Measurements from ENCODE around the gene TYK2. TPM values are rescaled to one million over a fixed set of nuclear protein-coding genes. Genes with fewer than 3 reads are reported as not detected.

Gene TYK2
- total and polyA plus RNA-seq, 4 donors = 47.9 to 63.1 (median 59.6) TPM

DNA sequence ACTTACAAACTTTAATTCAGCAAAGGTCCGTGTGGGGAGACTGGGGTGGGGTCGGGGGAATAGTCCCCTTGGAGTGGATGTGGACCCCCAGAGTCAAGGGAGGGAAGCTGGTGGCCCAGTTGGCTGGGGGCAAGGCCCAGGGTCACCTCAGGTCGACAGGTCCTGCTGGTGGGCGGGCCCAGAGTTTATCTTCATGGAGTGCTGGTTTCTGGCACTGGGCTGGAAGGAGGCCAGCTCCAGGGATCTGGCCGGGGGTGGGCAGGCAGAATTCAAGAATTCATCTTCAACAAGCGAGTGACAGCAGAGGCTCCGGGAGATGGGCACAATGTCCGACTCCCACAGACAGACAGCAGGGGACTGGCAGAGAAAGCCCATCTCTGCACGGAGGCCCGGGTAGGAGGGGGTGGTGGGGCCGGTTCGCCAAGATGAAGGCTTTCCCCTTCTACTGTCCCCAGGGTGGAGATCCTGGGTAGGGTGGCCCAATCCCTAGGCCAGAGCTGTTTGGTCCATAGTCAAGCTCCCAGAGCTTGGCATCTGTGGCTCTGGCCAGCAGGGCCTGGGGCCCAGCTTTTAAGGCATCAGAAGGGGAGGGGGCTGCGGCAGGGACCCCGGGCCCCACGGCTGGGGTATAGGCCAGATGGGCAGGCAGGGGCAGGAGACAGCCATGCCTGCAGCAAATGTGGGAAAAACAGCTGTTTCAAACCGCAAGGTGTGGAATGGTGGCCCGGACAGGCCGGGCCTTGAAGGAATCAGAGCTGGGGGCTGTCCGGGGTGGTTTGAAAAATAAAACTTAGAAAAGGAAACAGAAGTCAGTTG is 63.9 kb downstream of the TYK2 start:
- Histone ChIP-seq H3K9ac (ENCODE audit: low read depth in 1 of 2, low read length in 2 of 2) (no peak overlapping the region), H3K4me1 (ENCODE audit: control insufficient read depth in 4 of 4, insufficient read depth in 4 of 4, low read length in 3 of 4) (peaks cover 3 to 17% (median 9%) of the 10 kb centered on the region in 4 donors), H3K36me3 (ENCODE audit: control insufficient read depth in 4 of 4, insufficient read depth in 3 of 4, low read depth in 1 of 4, low read length in 3 of 4) (peaks cover 13 to 34% (median 18%) of the 10 kb centered on the region in 4 donors), H3K27me3 (ENCODE audit: control insufficient read depth in 4 of 4, insufficient read depth in 4 of 4, low read length in 3 of 4) (no peaks in the 10 kb centered on the region), H3K27ac (ENCODE audit: low read depth in 1 of 2, low read length in 2 of 2) (no peak overlapping the region), H3K9me3 (ENCODE audit: control insufficient read depth in 4 of 4, low read length in 3 of 4) (no peaks in the 10 kb centered on the region), H3K4me3 (ENCODE audit: low read depth in 1 of 3, low read length in 3 of 3) (no peak overlapping the region)
- peak; percentile 76 for DNase-seq (ENCODE audit: low spot score)
- 77% methylated on average over 19 of the region's 19 CpGs for WGBS
- TF ChIP-seq, protein P1, sequence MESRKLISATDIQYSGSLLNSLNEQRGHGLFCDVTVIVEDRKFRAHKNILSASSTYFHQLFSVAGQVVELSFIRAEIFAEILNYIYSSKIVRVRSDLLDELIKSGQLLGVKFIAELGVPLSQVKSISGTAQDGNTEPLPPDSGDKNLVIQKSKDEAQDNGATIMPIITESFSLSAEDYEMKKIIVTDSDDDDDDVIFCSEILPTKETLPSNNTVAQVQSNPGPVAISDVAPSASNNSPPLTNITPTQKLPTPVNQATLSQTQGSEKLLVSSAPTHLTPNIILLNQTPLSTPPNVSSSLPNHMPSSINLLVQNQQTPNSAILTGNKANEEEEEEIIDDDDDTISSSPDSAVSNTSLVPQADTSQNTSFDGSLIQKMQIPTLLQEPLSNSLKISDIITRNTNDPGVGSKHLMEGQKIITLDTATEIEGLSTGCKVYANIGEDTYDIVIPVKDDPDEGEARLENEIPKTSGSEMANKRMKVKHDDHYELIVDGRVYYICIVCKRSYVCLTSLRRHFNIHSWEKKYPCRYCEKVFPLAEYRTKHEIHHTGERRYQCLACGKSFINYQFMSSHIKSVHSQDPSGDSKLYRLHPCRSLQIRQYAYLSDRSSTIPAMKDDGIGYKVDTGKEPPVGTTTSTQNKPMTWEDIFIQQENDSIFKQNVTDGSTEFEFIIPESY (IDR thresholded peaks at IDR 0.05) = no peak
- TF ChIP-seq NR2F2 (IDR thresholded peaks at IDR 0.05) (no peak), FOXA2 (IDR thresholded peaks at IDR 0.05) (no peak), TAF1 (conservative IDR thresholded peaks at IDR 0.05) (no peak), HNF4A (conservative IDR thresholded peaks at IDR 0.05) (no peak), RAD21 (IDR thresholded peaks at IDR 0.05) (no peak), JUND (IDR thresholded peaks at IDR 0.05) (no peak), GABPA (IDR thresholded peaks at IDR 0.05 in 1 of 2, conservative IDR thresholded peaks at IDR 0.05 in 1 of 2) (no peak), SP1 (IDR thresholded peaks at IDR 0.05) (no peak), HNF4G (IDR thresholded peaks at IDR 0.05) (no peak), EGR1 (IDR thresholded peaks at IDR 0.05; ENCODE audit: low read depth in 2 of 2) (no peak), RXRA (IDR thresholded peaks at IDR 0.05) (no peak), YY1 (IDR thresholded peaks at IDR 0.05) (no peak), FOXA1 (IDR thresholded peaks at IDR 0.05) (no peak)
- TF ChIP-seq, protein P2, sequence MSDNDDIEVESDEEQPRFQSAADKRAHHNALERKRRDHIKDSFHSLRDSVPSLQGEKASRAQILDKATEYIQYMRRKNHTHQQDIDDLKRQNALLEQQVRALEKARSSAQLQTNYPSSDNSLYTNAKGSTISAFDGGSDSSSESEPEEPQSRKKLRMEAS (IDR thresholded peaks at IDR 0.05) = no peak
- TF ChIP-seq, protein P3, sequence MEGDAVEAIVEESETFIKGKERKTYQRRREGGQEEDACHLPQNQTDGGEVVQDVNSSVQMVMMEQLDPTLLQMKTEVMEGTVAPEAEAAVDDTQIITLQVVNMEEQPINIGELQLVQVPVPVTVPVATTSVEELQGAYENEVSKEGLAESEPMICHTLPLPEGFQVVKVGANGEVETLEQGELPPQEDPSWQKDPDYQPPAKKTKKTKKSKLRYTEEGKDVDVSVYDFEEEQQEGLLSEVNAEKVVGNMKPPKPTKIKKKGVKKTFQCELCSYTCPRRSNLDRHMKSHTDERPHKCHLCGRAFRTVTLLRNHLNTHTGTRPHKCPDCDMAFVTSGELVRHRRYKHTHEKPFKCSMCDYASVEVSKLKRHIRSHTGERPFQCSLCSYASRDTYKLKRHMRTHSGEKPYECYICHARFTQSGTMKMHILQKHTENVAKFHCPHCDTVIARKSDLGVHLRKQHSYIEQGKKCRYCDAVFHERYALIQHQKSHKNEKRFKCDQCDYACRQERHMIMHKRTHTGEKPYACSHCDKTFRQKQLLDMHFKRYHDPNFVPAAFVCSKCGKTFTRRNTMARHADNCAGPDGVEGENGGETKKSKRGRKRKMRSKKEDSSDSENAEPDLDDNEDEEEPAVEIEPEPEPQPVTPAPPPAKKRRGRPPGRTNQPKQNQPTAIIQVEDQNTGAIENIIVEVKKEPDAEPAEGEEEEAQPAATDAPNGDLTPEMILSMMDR (IDR thresholded peaks at IDR 0.05; ENCODE audit: low read depth, low read length, missing input control) = no peak
- TF ChIP-seq, protein P4, sequence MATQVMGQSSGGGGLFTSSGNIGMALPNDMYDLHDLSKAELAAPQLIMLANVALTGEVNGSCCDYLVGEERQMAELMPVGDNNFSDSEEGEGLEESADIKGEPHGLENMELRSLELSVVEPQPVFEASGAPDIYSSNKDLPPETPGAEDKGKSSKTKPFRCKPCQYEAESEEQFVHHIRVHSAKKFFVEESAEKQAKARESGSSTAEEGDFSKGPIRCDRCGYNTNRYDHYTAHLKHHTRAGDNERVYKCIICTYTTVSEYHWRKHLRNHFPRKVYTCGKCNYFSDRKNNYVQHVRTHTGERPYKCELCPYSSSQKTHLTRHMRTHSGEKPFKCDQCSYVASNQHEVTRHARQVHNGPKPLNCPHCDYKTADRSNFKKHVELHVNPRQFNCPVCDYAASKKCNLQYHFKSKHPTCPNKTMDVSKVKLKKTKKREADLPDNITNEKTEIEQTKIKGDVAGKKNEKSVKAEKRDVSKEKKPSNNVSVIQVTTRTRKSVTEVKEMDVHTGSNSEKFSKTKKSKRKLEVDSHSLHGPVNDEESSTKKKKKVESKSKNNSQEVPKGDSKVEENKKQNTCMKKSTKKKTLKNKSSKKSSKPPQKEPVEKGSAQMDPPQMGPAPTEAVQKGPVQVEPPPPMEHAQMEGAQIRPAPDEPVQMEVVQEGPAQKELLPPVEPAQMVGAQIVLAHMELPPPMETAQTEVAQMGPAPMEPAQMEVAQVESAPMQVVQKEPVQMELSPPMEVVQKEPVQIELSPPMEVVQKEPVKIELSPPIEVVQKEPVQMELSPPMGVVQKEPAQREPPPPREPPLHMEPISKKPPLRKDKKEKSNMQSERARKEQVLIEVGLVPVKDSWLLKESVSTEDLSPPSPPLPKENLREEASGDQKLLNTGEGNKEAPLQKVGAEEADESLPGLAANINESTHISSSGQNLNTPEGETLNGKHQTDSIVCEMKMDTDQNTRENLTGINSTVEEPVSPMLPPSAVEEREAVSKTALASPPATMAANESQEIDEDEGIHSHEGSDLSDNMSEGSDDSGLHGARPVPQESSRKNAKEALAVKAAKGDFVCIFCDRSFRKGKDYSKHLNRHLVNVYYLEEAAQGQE (IDR thresholded peaks at IDR 0.05) = no peak
- TF ChIP-seq, protein P5, sequence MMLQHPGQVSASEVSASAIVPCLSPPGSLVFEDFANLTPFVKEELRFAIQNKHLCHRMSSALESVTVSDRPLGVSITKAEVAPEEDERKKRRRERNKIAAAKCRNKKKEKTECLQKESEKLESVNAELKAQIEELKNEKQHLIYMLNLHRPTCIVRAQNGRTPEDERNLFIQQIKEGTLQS (IDR thresholded peaks at IDR 0.05) = no peak

Measured in liver (tissue), 9 donors.